AG04450 (cell line): ENCODE results near the gene NYAP1. TPM values are rescaled to one million over a fixed set of nuclear protein-coding genes. Genes with fewer than 3 reads are reported as not detected.
A peak's percentile ranks its signal among the peaks of the same experiment; 100 is the strongest.

ENCODE experiments used
- CTCF ChIA-PET: fragments of 300-600, 350-600 bp; formaldehyde crosslinking; extraction: SDS; loops from one replicate; lab custom pipeline; 2022; ENCODE audit warnings: antibody characterized with exemption, inconsistent platforms; lab: Charles Lee
- POLR2A ChIA-PET: fragments of 350-600 bp; formaldehyde crosslinking; extraction: SDS; loops from one replicate; lab custom pipeline; 2021; ENCODE audit warnings: antibody characterized with exemption, inconsistent platforms; lab: Yijun Ruan, JAX
- DNase-seq: peaks from one replicate; pipeline ENCODE4 v3.0.0-alpha.2; 2011; ENCODE audit warnings: low read depth, low spot score
- H3K27ac ChIP-seq: one replicate; pipeline ENCODE4 v1.5.1; 2012; ENCODE audit warnings: low read depth, low read length, control low read depth
- H3K27me3 ChIP-seq: one replicate; pipeline ENCODE4 v1.6.0; 2012; ENCODE audit warnings: low read length; ENCODE audit not compliant: control insufficient read depth, insufficient read depth
- H3K4me3 ChIP-seq: 2 replicates; pipeline ENCODE4 v1.5.1; 2011; ENCODE audit warnings: mild to moderate bottlenecking, low read depth, low read length, control low read depth
- H3K9me3 ChIP-seq: 2 replicates; pipeline ENCODE4 v1.5.1; 2012; ENCODE audit warnings: low read length; ENCODE audit not compliant: control insufficient read depth, insufficient read depth
- polyA plus RNA-seq: library from polyadenylated mRNA; depleted of rRNA; stranded (reverse); fragments of >200 nt; gene quantifications from 2 replicates; pipeline ENCODE4 v1.2.3, GENCODE V29; 2011
- TF ChIP-seq, protein P1 (sequence below): IDR thresholded peaks from 2 replicates; pipeline ENCODE4 v1.5.1; 2011; ENCODE audit warnings: low read depth, low read length, control low read depth, inconsistent platforms

NYAP1 gene
- polyA plus RNA-seq, 1 experiment, result 0.35 TPM

DNA sequence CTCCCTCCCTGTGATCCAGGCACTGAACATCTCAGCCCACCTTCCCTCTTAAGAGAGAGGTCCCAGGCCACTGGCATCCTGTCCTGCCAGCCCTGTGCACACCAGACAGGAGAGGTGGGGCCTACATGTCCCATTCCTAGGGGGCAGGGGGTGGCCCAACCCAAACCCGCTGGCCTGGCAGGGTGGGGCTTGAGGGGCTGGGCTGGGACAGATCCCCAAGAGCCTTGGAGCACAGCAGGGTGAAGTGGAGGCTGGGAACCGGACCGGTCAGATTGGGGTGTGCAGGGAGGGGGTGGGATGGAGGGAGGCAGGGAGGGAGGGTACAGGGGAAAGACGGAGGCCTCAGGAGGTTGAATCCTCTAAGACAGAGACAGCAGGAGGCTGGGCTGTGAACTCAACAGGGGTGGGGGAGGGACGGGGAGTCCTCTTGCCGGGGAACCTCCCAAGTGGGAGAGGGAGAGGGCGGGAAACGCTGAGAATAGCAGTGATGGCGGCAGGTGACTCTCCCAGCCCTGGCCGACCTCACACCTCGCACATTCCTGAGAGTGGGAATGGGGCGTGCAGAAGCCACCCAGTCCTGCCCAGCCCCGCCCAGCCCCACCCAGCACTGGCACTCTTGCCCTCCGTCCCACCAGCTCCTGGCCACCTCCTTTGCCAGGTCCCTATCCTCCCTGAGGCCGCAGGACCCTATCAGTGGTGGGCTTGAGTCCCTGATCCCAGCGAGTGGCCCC lies 11.4 kb upstream of the NYAP1 start:
- CTCF ChIA-PET, result interaction anchor here (0.6 kb wide), 1 partner anchor 17 kb away, joined by 4 read pairs; no protein-coding TSS in a partner anchor
- Histone ChIP-seq H3K27me3 (no peaks in the 10 kb centered on the region), H3K4me3 (no peak overlapping the region), H3K27ac (no peak overlapping the region), H3K9me3 (no peaks in the 10 kb centered on the region; the same call in 1 of the 2 replicates)
- no peak for DNase-seq
- TF ChIP-seq, protein P1, sequence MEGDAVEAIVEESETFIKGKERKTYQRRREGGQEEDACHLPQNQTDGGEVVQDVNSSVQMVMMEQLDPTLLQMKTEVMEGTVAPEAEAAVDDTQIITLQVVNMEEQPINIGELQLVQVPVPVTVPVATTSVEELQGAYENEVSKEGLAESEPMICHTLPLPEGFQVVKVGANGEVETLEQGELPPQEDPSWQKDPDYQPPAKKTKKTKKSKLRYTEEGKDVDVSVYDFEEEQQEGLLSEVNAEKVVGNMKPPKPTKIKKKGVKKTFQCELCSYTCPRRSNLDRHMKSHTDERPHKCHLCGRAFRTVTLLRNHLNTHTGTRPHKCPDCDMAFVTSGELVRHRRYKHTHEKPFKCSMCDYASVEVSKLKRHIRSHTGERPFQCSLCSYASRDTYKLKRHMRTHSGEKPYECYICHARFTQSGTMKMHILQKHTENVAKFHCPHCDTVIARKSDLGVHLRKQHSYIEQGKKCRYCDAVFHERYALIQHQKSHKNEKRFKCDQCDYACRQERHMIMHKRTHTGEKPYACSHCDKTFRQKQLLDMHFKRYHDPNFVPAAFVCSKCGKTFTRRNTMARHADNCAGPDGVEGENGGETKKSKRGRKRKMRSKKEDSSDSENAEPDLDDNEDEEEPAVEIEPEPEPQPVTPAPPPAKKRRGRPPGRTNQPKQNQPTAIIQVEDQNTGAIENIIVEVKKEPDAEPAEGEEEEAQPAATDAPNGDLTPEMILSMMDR, result no peak
- POLR2A ChIA-PET, result no interaction called here

DNA sequence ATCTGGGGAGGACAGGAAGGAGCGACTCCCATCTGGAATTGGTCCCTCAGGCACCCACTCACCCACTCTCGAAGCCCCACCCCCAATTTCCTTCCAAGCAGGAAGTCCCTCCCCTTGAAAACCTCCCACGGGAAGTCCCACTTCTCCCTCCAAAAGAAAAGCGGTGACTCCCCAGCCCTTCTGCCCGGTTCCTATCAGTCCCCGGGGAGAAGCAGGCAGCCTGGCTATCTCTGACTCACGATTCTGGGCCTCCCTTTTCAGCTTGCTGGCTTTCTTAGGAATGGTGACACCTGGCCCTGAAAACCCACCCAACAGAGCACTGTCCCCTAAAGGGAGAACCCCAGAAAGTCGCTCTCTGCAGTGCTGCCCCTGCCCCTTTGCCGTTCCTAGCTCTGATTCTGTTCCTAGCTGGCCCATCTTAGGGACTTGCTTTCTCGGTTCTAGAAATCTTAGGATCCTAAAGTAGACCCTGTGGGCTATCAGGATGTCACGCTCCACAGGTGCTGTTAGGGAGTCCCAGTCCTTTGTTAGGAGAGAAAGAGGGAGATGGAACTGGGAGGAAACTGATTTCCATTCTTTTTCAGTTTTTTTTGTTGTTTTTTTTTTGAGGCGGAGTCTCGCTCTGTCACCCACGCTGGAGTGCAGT lies 10.8 kb upstream of the NYAP1 start:
- TF ChIP-seq, protein P1, result no peak
- no peak for DNase-seq
- H3K27ac ChIP-seq, result peak overlapping the region; percentile 57
- ChIA-PET CTCF (interaction anchor here (0.6 to 1.9 kb wide), 3 partner anchors 10 to 27 kb away, joined by 4 to 10 read pairs (median 4); no protein-coding TSS in a partner anchor), POLR2A (no interaction called here)
- H3K27me3 ChIP-seq, result no peaks in the 10 kb centered on the region
- H3K9me3 ChIP-seq, result no peaks in the 10 kb centered on the region; the same call in 1 of the 2 replicates
- no peak overlapping the region for H3K4me3 ChIP-seq

DNA sequence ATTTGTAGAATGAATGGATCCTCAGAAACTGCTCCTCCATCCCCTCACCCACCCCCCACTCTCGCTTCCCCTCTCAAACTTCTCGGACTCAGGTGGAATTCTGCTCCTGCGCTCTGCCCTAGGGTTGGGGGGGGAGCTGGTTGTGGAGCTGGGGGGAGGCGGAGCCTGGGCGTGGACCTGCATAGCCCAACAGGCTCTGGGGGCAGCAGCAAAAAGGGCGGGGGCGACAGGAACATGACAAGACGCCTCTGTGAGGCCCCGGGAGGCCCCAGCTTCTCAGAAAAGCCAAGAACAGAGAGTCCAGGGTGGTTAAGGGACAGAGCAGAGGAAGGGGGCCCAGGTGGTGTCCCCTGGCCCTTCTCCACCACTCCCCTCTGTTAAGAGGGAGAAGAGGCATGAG lies 8.2 kb upstream of the NYAP1 start:
- TF ChIP-seq, protein P1, result no peak
- ChIA-PET CTCF (interaction anchor here (1.4 to 3.4 kb wide), 2 partner anchors 84 to 88 kb away, joined by 4 to 15 read pairs; no protein-coding TSS in a partner anchor), POLR2A (no interaction called here)
- H3K27ac ChIP-seq, result no peak overlapping the region
- no peaks in the 10 kb centered on the region for H3K27me3 ChIP-seq
- H3K9me3 ChIP-seq, result peaks cover 5% of the 10 kb centered on the region; the same call in 1 of the 2 replicates
- peak overlapping the region; percentile 94 for H3K4me3 ChIP-seq
- DNase-seq, result no peak

DNA sequence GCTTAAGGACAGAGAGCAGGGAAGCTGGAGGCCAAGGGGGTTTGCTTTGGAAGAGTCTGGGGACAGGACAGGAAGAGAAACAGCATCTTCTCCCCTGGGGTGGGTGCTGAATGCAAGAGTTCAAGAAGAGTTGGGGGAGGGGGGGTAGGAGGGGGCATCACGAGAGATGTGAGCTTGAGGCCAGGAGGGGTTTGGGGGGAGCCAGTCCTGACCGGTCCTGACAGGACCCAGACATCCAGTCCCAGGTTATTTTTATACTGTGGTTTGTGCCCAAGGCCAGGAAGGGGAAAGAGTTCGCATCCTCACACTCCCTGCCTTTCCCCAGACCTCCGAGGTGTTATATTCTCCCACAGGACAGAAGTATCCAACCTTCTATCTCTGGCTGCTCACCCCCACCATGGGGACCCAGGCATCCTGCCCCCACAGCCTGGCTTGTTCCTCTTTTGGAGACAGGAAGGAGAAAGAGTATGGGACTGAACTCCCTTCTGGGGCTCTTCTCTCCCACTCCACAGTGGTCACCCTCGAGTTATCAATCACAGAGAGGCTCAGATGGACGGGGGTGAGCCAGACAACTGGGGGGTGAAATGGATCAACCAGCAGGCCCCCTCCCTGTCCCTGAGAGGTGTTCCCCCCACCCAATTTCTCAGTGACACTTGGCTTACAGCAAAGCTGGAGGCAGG lies 7.5 kb upstream of the NYAP1 start:
- no peak for DNase-seq
- TF ChIP-seq, protein P1, result no peak
- no peak overlapping the region for H3K27ac ChIP-seq
- H3K27me3 ChIP-seq, result no peaks in the 10 kb centered on the region
- CTCF ChIA-PET, result interaction anchor here (1.4 to 3.4 kb wide), 3 partner anchors 69 to 87 kb away, joined by 3 to 15 read pairs (median 4); no protein-coding TSS in a partner anchor
- peaks cover 5% of the 10 kb centered on the region; the same call in 1 of the 2 replicates for H3K9me3 ChIP-seq
- POLR2A ChIA-PET, result interaction anchor here (0.7 kb wide), 1 partner anchor 79 kb away, joined by 12 read pairs; no protein-coding TSS in a partner anchor
- H3K4me3 ChIP-seq, result peak overlapping the region; percentile 94
